22Rv1 (cell line): Measurements from ENCODE around the gene ADM5.

Source experiments
- CTCF ChIP-seq: fragments of 450-650 bp; IDR thresholded peaks from 2 replicates; pipeline ENCODE4 v1.5.1; 2017; ENCODE audit warnings: mild to moderate bottlenecking
- ZFX ChIP-seq: fragments of 450-650 bp; IDR thresholded peaks from 2 replicates; pipeline ENCODE4 v1.6.1; 2017; ENCODE audit warnings: antibody characterized with exemption, borderline replicate concordance

GRCh38 chr19:49667473-49667872, 21.9 kb upstream of the ADM5 start:
- no peak for TF ChIP-seq CTCF
- no peak for TF ChIP-seq ZFX
